Calu3 (cell line): Measurements from ENCODE around the gene RPL3. TPM values are rescaled to one million over a fixed set of nuclear protein-coding genes. Genes with fewer than 3 reads are reported as not detected.

ENCODE experiments used
- total RNA-seq: library from RNA; stranded (reverse); gene quantifications from 2 replicates; pipeline ENCODE4 v1.2.3, GENCODE V29; 2022

Gene RPL3
- total RNA-seq, 1 experiment from 2014 or later = 1,058 TPM

Other genes starting within 250 kb of the RPL3 start
- gene APOBEC3G, start 242.3 kb downstream of the RPL3 start, total RNA-seq = 12.3 and 16.1 TPM in 2 replicates
- not detected in 2 replicates for gene APOBEC3H, start 222.4 kb downstream of the RPL3 start, total RNA-seq
- gene CBX7, start 166.9 kb downstream of the RPL3 start, total RNA-seq = 10.5 and 11.8 TPM in 2 replicates
- gene PDGFB, start 74.6 kb downstream of the RPL3 start, total RNA-seq = 12.1 and 25.9 TPM in 2 replicates
- gene SYNGR1, start 30.4 kb upstream of the RPL3 start, total RNA-seq = 12.3 and 16.8 TPM in 2 replicates
- gene TAB1, start 80.2 kb upstream of the RPL3 start, total RNA-seq = 31.8 and 34.6 TPM in 2 replicates
- 33.0 and 51.5 TPM in 2 replicates for gene MGAT3, start 137.4 kb upstream of the RPL3 start, total RNA-seq
- 39.2 and 44.3 TPM in 2 replicates for gene MIEF1, start 182.7 kb upstream of the RPL3 start, total RNA-seq
- gene ATF4, start 200.9 kb upstream of the RPL3 start, total RNA-seq = 294 and 372 TPM in 2 replicates
- 82.9 and 87.7 TPM in 2 replicates for gene RPS19BP1, start 213.1 kb upstream of the RPL3 start, total RNA-seq